ENCODE measurements around the gene UGT8. TPM values are rescaled to one million over a fixed set of nuclear protein-coding genes. Genes with fewer than 3 reads are reported as not detected.

Gene UGT8
- total RNA-seq, 2 donors from 2014 or later, result 4.8 to 10.4 TPM

GRCh38 chr4:114595921-114596320 lies 2.7 kb upstream of the UGT8 start:
- no peak for TF ChIP-seq CTCF (conservative IDR thresholded peaks at IDR 0.05)
- H3K27ac Mint-ChIP-seq, result no peak overlapping the region
- peaks cover 14% of the 10 kb centered on the region for H3K36me3 Mint-ChIP-seq (ENCODE audit: low read depth)
- 100% methylated on average over 1 of the region's 2 CpGs; no CpG with 5 or more reads in 1 of the 2 experiments for WGBS, 2 experiments (ENCODE audit: insufficient coverage in 1 of 2, insufficient read length in 1 of 2)
- H3K36me3 ChIP-seq (ENCODE audit: control insufficient read depth, insufficient read depth, low read length), result no peaks in the 10 kb centered on the region
- no peak overlapping the region for H3K4me3 Mint-ChIP-seq
- DNase-seq, result no peak
- peaks cover 23% of the 10 kb centered on the region for H3K9me3 Mint-ChIP-seq
- peaks cover 21% of the 10 kb centered on the region for H3K9me3 ChIP-seq (ENCODE audit: control insufficient read depth, low read length)
- peaks cover 5% of the 10 kb centered on the region for H3K4me1 Mint-ChIP-seq
- H3K27me3 ChIP-seq (ENCODE audit: control insufficient read depth, insufficient read depth, low read length, poor library complexity, severe bottlenecking), result peaks cover 25% of the 10 kb centered on the region
- no peak overlapping the region for H3K9ac ChIP-seq (ENCODE audit: extremely low read depth, low read length, poor library complexity, severe bottlenecking)
- H3K4me3 ChIP-seq (ENCODE audit: low read length), result no peak overlapping the region
- H3K4me1 ChIP-seq (ENCODE audit: control insufficient read depth, insufficient read depth, low read length), result no peaks in the 10 kb centered on the region
- H3K27me3 Mint-ChIP-seq (ENCODE audit: insufficient read depth), result peaks cover 27% of the 10 kb centered on the region
- no peak overlapping the region for H3K27ac ChIP-seq (ENCODE audit: low read depth, low read length)

GRCh38 chr4:114597410-114598115 lies 1.0 kb upstream of the UGT8 start:
- Histone ChIP-seq H3K27ac (ENCODE audit: low read depth, low read length) (no peak overlapping the region), H3K27me3 (ENCODE audit: control insufficient read depth, insufficient read depth, low read length, poor library complexity, severe bottlenecking) (peaks cover 26% of the 10 kb centered on the region), H3K36me3 (ENCODE audit: control insufficient read depth, insufficient read depth, low read length) (no peaks in the 10 kb centered on the region), H3K9ac (ENCODE audit: extremely low read depth, low read length, poor library complexity, severe bottlenecking) (no peak overlapping the region), H3K4me1 (ENCODE audit: control insufficient read depth, insufficient read depth, low read length) (no peaks in the 10 kb centered on the region), H3K9me3 (ENCODE audit: control insufficient read depth, low read length) (peaks cover 21% of the 10 kb centered on the region), H3K4me3 (ENCODE audit: low read length) (peak overlapping the region; percentile 88)
- peak; percentile 46 for DNase-seq
- no peak for TF ChIP-seq CTCF (conservative IDR thresholded peaks at IDR 0.05)
- no peak overlapping the region for H3K27ac Mint-ChIP-seq
- peaks cover 5% of the 10 kb centered on the region for H3K4me1 Mint-ChIP-seq
- H3K27me3 Mint-ChIP-seq (ENCODE audit: insufficient read depth), result peaks cover 27% of the 10 kb centered on the region
- H3K9me3 Mint-ChIP-seq, result peaks cover 20% of the 10 kb centered on the region
- H3K36me3 Mint-ChIP-seq (ENCODE audit: low read depth), result peaks cover 14% of the 10 kb centered on the region
- peak overlapping the region; percentile 78 for H3K4me3 Mint-ChIP-seq
- 69 to 71% methylated on average over 13 to 15 of the region's 17 CpGs for WGBS, 2 experiments (ENCODE audit: insufficient coverage in 1 of 2, insufficient read length in 1 of 2)

- H3K9ac ChIP-seq (ENCODE audit: extremely low read depth, low read length, poor library complexity, severe bottlenecking), result no peak overlapping the region
- 0% methylated on average over 2 to 45 of the region's 46 CpGs for WGBS, 2 experiments (ENCODE audit: insufficient coverage in 1 of 2, insufficient read length in 1 of 2)
- H3K27me3 ChIP-seq (ENCODE audit: control insufficient read depth, insufficient read depth, low read length, poor library complexity, severe bottlenecking), result peaks cover 26% of the 10 kb centered on the region
- no peak for TF ChIP-seq CTCF (conservative IDR thresholded peaks at IDR 0.05)
- H3K4me1 Mint-ChIP-seq, result peaks cover 7% of the 10 kb centered on the region
- peaks cover 14% of the 10 kb centered on the region for H3K36me3 Mint-ChIP-seq (ENCODE audit: low read depth)
- H3K27ac ChIP-seq (ENCODE audit: low read depth, low read length), result no peak overlapping the region
- no peaks in the 10 kb centered on the region for H3K4me1 ChIP-seq (ENCODE audit: control insufficient read depth, insufficient read depth, low read length)
- no peak overlapping the region for H3K27ac Mint-ChIP-seq
- H3K27me3 Mint-ChIP-seq (ENCODE audit: insufficient read depth), result peaks cover 27% of the 10 kb centered on the region
- no peaks in the 10 kb centered on the region for H3K36me3 ChIP-seq (ENCODE audit: control insufficient read depth, insufficient read depth, low read length)
- H3K9me3 ChIP-seq (ENCODE audit: control insufficient read depth, low read length), result peaks cover 21% of the 10 kb centered on the region
- H3K4me3 Mint-ChIP-seq, result peak overlapping the region; percentile 78
- H3K4me3 ChIP-seq (ENCODE audit: low read length), result peak overlapping the region; percentile 88
- peak; percentile 82 for DNase-seq
- H3K9me3 Mint-ChIP-seq, result peaks cover 19% of the 10 kb centered on the region
These were observed 760 bp downstream of the UGT8 start for GRCh38 chr4:114599231-114599902.

Data from endodermal cell (in vitro differentiated cells).